H1 (cell line): ENCODE measurements around the gene MYBL2. TPM values are rescaled to one million over a fixed set of nuclear protein-coding genes. Genes with fewer than 3 reads are reported as not detected.

ENCODE experiments used
- CTCF ChIA-PET: fragments of 300-600 bp; sonication (Branson Sonifier 250); formaldehyde crosslinking; loops from one replicate; lab custom pipeline; 2021; ENCODE audit not compliant: partially characterized antibody; lab: Charles Lee
- POLR2A ChIA-PET: fragments of 300-600 bp; sonication (Branson Sonifier 250); formaldehyde crosslinking; loops from one replicate; lab custom pipeline; 2021; ENCODE audit warnings: inconsistent platforms; ENCODE audit not compliant: partially characterized antibody; lab: Charles Lee
- DNase-seq, 2 experiments: peaks; one replicate each; pipeline versions ENCODE4 v3.0.0 to v3.0.0-alpha.2; 2010 to 2022; ENCODE audit warnings: low spot score in 2 of 2, low read depth in 1 of 2, mixed read lengths in 1 of 2
- FAIRE-seq: peaks from 2 replicates; lab custom pipeline; 2011; peaks lifted over from hg19 to GRCh38; lab: Jason Lieb, UNC
- H2AFZ ChIP-seq: 2 replicates; pipeline ENCODE4 v1.8.1; 2012; ENCODE audit warnings: low read length, inconsistent platforms
- H2AK5ac ChIP-seq: 2 replicates; pipeline ENCODE4 v1.6.1; 2013; ENCODE audit warnings: low read depth, low read length
- H2BK120ac ChIP-seq: replicated peaks from 2 replicates; pipeline ENCODE3; 2013; ENCODE audit warnings: low read depth, low read length, inconsistent platforms
- H2BK12ac ChIP-seq: 2 replicates; pipeline ENCODE4 v1.6.1; 2013; ENCODE audit warnings: low read depth, low read length
- H2BK15ac ChIP-seq: 2 replicates; pipeline ENCODE4 v1.6.1; 2013; ENCODE audit warnings: low read length
- H2BK20ac ChIP-seq: 2 replicates; pipeline ENCODE4 v1.6.1; 2013; ENCODE audit warnings: low read length
- H2BK5ac ChIP-seq: 2 replicates; pipeline ENCODE4 v1.6.1; 2013; ENCODE audit warnings: low read depth, low read length
- H3K14ac ChIP-seq: 2 replicates; pipeline ENCODE4 v1.6.1; 2013; ENCODE audit warnings: inconsistent platforms; ENCODE audit not compliant: insufficient read length
- H3K18ac ChIP-seq: 2 replicates; pipeline ENCODE4 v1.6.1; 2013; ENCODE audit warnings: low read length; ENCODE audit errors: extremely low read depth
- H3K23ac ChIP-seq: 2 replicates; pipeline ENCODE4 v1.6.1; 2013; ENCODE audit warnings: inconsistent platforms; ENCODE audit not compliant: insufficient read length
- H3K23me2 ChIP-seq: 2 replicates; pipeline ENCODE4 v1.6.1; 2013; ENCODE audit warnings: low read depth, low read length
- H3K27ac ChIP-seq: 2 replicates; pipeline ENCODE4 v1.6.1; 2011; ENCODE audit warnings: low read depth, low read length, inconsistent platforms
- H3K27me3 ChIP-seq, 4 experiments: replicated peaks in 1 of 4; 1 replicate in 1 of 4; 2 replicates in 3 of 4; pipeline versions ENCODE4 v1.6.1 to v1.8.1; 2011 to 2013; ENCODE audit warnings: low read length in 3 of 4, mild to moderate bottlenecking in 3 of 4, inconsistent platforms in 2 of 4, mixed read lengths in 2 of 4, moderate library complexity in 1 of 4; ENCODE audit not compliant: control insufficient read depth in 3 of 4, insufficient read depth in 3 of 4; ENCODE audit errors: extremely low read depth in 1 of 4
- H3K36me3 ChIP-seq, 4 experiments: 2 replicates each; pipeline versions ENCODE4 v1.6.1 to v1.8.1; 2011 to 2013; ENCODE audit warnings: mild to moderate bottlenecking in 4 of 4, low read length in 3 of 4, moderate library complexity in 2 of 4, control low read depth in 1 of 4, inconsistent platforms in 1 of 4; ENCODE audit not compliant: insufficient read depth in 4 of 4, control insufficient read depth in 2 of 4
- H3K4ac ChIP-seq: replicated peaks from 2 replicates; pipeline ENCODE3; 2013; ENCODE audit warnings: low read length, low read depth, mixed read lengths, inconsistent platforms; ENCODE audit not compliant: insufficient read length
- H3K4me1 ChIP-seq, 4 experiments: replicated peaks in 1 of 4; 1 replicate in 1 of 4; 2 replicates in 3 of 4; pipeline versions ENCODE4 v1.6.1 to v1.8.1; 2011 to 2013; ENCODE audit warnings: low read length in 3 of 4, inconsistent platforms in 2 of 4, mixed read lengths in 1 of 4; ENCODE audit not compliant: insufficient read depth in 4 of 4, control insufficient read depth in 3 of 4
- H3K4me2 ChIP-seq, 2 experiments: 2 replicates each; pipeline versions ENCODE4 v1.6.1 to v1.8.1; 2011 to 2013; ENCODE audit warnings: low read depth in 2 of 2, low read length in 2 of 2, control low read depth in 1 of 2, inconsistent platforms in 1 of 2, mild to moderate bottlenecking in 1 of 2; ENCODE audit not compliant: insufficient read depth in 1 of 2
- H3K4me3 ChIP-seq, 4 experiments: fragments of 200-600, 300-600 bp in 1 of 4; sonication (generic), shearing (Covaris generic), sonication (Bioruptor Twin) in 1 of 4; 2 replicates each; pipeline versions ENCODE4 v1.5.1 to v1.8.1; 2011 to 2016; ENCODE audit warnings: low read length in 4 of 4, low read depth in 3 of 4, control low read depth in 2 of 4, inconsistent platforms in 2 of 4, mild to moderate bottlenecking in 2 of 4, mixed read lengths in 1 of 4, moderate library complexity in 1 of 4; ENCODE audit not compliant: insufficient read depth in 2 of 4; ENCODE audit errors: extremely low read depth in 1 of 4
- H3K56ac ChIP-seq: replicated peaks from 2 replicates; pipeline ENCODE3; 2013; ENCODE audit warnings: low read depth, mild to moderate bottlenecking, mixed read lengths, low read length, inconsistent platforms; ENCODE audit not compliant: insufficient read length
- H3K79me1 ChIP-seq: 2 replicates; pipeline ENCODE4 v1.6.1; 2013; ENCODE audit warnings: low read depth, low read length, control low read depth
- H3K79me2 ChIP-seq, 2 experiments: 2 replicates each; pipeline versions ENCODE4 v1.6.1 to v1.8.1; 2012 to 2013; ENCODE audit warnings: low read length in 2 of 2, mild to moderate bottlenecking in 2 of 2, inconsistent platforms in 1 of 2; ENCODE audit not compliant: insufficient read depth in 2 of 2, control insufficient read depth in 1 of 2
- H3K9ac ChIP-seq, 4 experiments: replicated peaks in 1 of 4; 1 replicate in 1 of 4; 2 replicates in 3 of 4; pipeline versions ENCODE4 v1.6.1 to v1.8.1; 2011 to 2013; ENCODE audit warnings: low read depth in 3 of 4, low read length in 3 of 4, control low read depth in 2 of 4, mild to moderate bottlenecking in 2 of 4, moderate library complexity in 2 of 4, inconsistent platforms in 1 of 4; ENCODE audit errors: extremely low read depth in 1 of 4
- H3K9me3 ChIP-seq, 2 experiments: 2 replicates each; pipeline versions ENCODE4 v1.6.1 to v1.8.1; 2012 to 2013; ENCODE audit warnings: mild to moderate bottlenecking in 2 of 2, moderate library complexity in 2 of 2, control low read depth in 1 of 2, inconsistent platforms in 1 of 2, low read depth in 1 of 2, low read length in 1 of 2, mixed read lengths in 1 of 2; ENCODE audit not compliant: insufficient read depth in 2 of 2
- H4K20me1 ChIP-seq, 2 experiments: replicated peaks in 1 of 2; 2 replicates each; pipeline versions ENCODE3 to v1.8.1; 2011 to 2013; ENCODE audit warnings: inconsistent platforms in 2 of 2, low read length in 2 of 2, mild to moderate bottlenecking in 1 of 2; ENCODE audit not compliant: insufficient read depth in 2 of 2, control insufficient read depth in 1 of 2
- H4K5ac ChIP-seq: 2 replicates; pipeline ENCODE4 v1.6.1; 2013; ENCODE audit warnings: low read length, low read depth, mixed read lengths, inconsistent platforms; ENCODE audit not compliant: insufficient read length
- H4K8ac ChIP-seq: 2 replicates; pipeline ENCODE4 v1.8.0; 2013; ENCODE audit warnings: mild to moderate bottlenecking, moderate library complexity, low read length, inconsistent platforms; ENCODE audit not compliant: insufficient read depth; ENCODE audit errors: extremely low read depth
- H4K91ac ChIP-seq: replicated peaks from 2 replicates; pipeline ENCODE3; 2013; ENCODE audit warnings: low read length, mixed read lengths, inconsistent platforms; ENCODE audit not compliant: insufficient read length
- CBX5 ChIP-seq: fragments of 300-800, 300-1000 bp; sonication (generic); IDR thresholded peaks from 2 replicates; pipeline ENCODE4 v1.7.1; 2016; ENCODE audit warnings: antibody characterized with exemption, low read length, low read depth
- E2F6 ChIP-seq: IDR thresholded peaks from 2 replicates; pipeline ENCODE4 v1.6.1; 2012; ENCODE audit warnings: inconsistent platforms
- FOSL1 ChIP-seq: IDR thresholded peaks from 2 replicates; pipeline ENCODE4 v1.6.1; 2011; ENCODE audit warnings: mild to moderate bottlenecking, low read depth, low read length, moderate library complexity; ENCODE audit not compliant: insufficient read depth
- JUND ChIP-seq: IDR thresholded peaks from 2 replicates; pipeline ENCODE4 v1.6.1; 2011; ENCODE audit warnings: mild to moderate bottlenecking, improper control_type of control experiment, low read length
- NRF1 ChIP-seq: IDR thresholded peaks from 2 replicates; pipeline ENCODE4 v1.6.1; 2011; ENCODE audit warnings: mild to moderate bottlenecking, low read depth, low read length, improper control_type of control experiment
- POLR2AphosphoS5 ChIP-seq: IDR thresholded peaks from 2 replicates; pipeline ENCODE4 v1.6.1; 2011; ENCODE audit warnings: low read depth, low read length
- POU5F1 ChIP-seq: IDR thresholded peaks from 2 replicates; pipeline ENCODE4 v1.6.1; 2011; ENCODE audit warnings: low read depth, mild to moderate bottlenecking, low read length, moderate library complexity
- RAD21 ChIP-seq, 2 experiments: IDR thresholded peaks in 1 of 2; conservative IDR thresholded peaks in 1 of 2; 2 replicates each; pipeline ENCODE4 v1.6.1; 2011; ENCODE audit warnings: low read depth in 2 of 2, low read length in 2 of 2, improper control_type of control experiment in 1 of 2, inconsistent platforms in 1 of 2, mild to moderate bottlenecking in 1 of 2, moderate library complexity in 1 of 2
- SP1 ChIP-seq: IDR thresholded peaks from 2 replicates; pipeline ENCODE4 v1.6.1; 2011; ENCODE audit warnings: low read depth, low read length
- TBP ChIP-seq: IDR thresholded peaks from 2 replicates; pipeline ENCODE4 v1.6.1; 2011; ENCODE audit warnings: low read depth, low read length, improper control_type of control experiment
- USF2 ChIP-seq: IDR thresholded peaks from 2 replicates; pipeline ENCODE4 v1.6.1; 2011; ENCODE audit warnings: low read length, improper control_type of control experiment
- WGBS, 2 experiments: shearing (Covaris generic) in 1 of 2; methylation state at CpG; one replicate each; pipeline versions ENCODE4 v1.1.6 to v1.1.7; 2013 to 2015; ENCODE audit warnings: low lambda C conversion rate in 2 of 2, mixed read lengths in 2 of 2, inconsistent platforms in 1 of 2, low coverage in 1 of 2, missing lambda C conversion rate in 1 of 2; ENCODE audit not compliant: insufficient replicate concordance in 2 of 2, insufficient coverage in 1 of 2, insufficient read length in 1 of 2; ENCODE audit errors: extremely low coverage in 1 of 2, missing lambda C conversion rate in 1 of 2; 5-methylcytosine and 5-hydroxymethylcytosine counted together
- polyA plus RNA-seq, 7 experiments: library from polyadenylated mRNA; depleted of rRNA in 3 of 7; stranded (reverse) in 5 of 7; unstranded in 2 of 7; fragments of >200 nt in 5 of 7; fragments of 200-250 nt in 2 of 7; gene quantifications; 1 replicate in 5 of 7; 2 replicates in 1 of 7; 4 replicates in 1 of 7; pipeline versions ENCODE4 v1.2.1 to v1.2.3, GENCODE V29; 2011 to 2013; ENCODE audit warnings: missing spikeins in 2 of 7, mixed read lengths in 2 of 7
- total RNA-seq: library from RNA; stranded (reverse); fragmentation: NEBNext Ultra II Directional; extraction: Animal tissue kit (Norgen Biotek cat#: 25700); gene quantifications from 2 replicates; pipeline ENCODE4 v1.2.1, GENCODE V29; 2021

Gene MYBL2
- total and polyA plus RNA-seq, 2 of the 8 experiments (the other 6 are each of a cell fraction or from before 2014, with no cell fraction given): 75.3 to 207 TPM

GRCh38 chr20:43717616-43717995 lies 50.7 kb downstream of the MYBL2 start:
- H4K91ac ChIP-seq: no peak overlapping the region
- H3K14ac ChIP-seq: no peak overlapping the region
- no peaks in the 10 kb centered on the region for H3K79me1 ChIP-seq
- H3K9ac ChIP-seq: no peak overlapping the region; a peak in 1 of 7 replicates
- no peak overlapping the region for H2BK120ac ChIP-seq
- FAIRE-seq (no peak), DNase-seq (no peak)
- H3K56ac ChIP-seq: no peak overlapping the region
- H2BK15ac ChIP-seq: no peak overlapping the region
- no peaks in the 10 kb centered on the region for H3K9me3 ChIP-seq
- H3K18ac ChIP-seq: no peak overlapping the region
- ChIA-PET POLR2A (interaction anchor here (0.6 to 1.7 kb wide), 4 partner anchors 11 to 490 kb away, joined by 3 to 8 read pairs (median 6); partner anchors contain the start of gene SRSF6), CTCF (interaction anchor here (0.5 to 1.1 kb wide), 4 partner anchors 11 to 1617 kb away, joined by 3 to 5 read pairs (median 4); no protein-coding TSS in a partner anchor)
- no peak overlapping the region for H3K23ac ChIP-seq
- no peaks in the 10 kb centered on the region; a peak in 1 of 7 replicates for H3K27me3 ChIP-seq
- H2BK20ac ChIP-seq: no peak overlapping the region
- H3K4me3 ChIP-seq: no peak overlapping the region
- H2AFZ ChIP-seq: no peak overlapping the region
- H3K23me2 ChIP-seq: 0 out of 2 replicates have a peak, but pooled peaks cover 2% of the 10 kb centered on the region
- H3K4me2 ChIP-seq: no peak overlapping the region
- H2AK5ac ChIP-seq: no peak overlapping the region
- no peaks in the 10 kb centered on the region; a peak in 1 of 4 replicates for H3K79me2 ChIP-seq
- H4K8ac ChIP-seq: no peak overlapping the region; the same call in 1 of the 2 replicates
- no peak overlapping the region for H3K4ac ChIP-seq
- peaks cover 0 to 12% (median 2%) of the 10 kb centered on the region in 4 experiments; a peak in 3 of 7 replicates for H3K4me1 ChIP-seq
- WGBS, 2 experiments: 85% methylated on average over 4 of the region's 4 CpGs; no CpG with 5 or more reads in 1 of the 2 experiments
- no peak for TF ChIP-seq TBP
- no peak for TF ChIP-seq USF2
- no peak for TF ChIP-seq FOSL1
- TF ChIP-seq E2F6: no peak
- TF ChIP-seq RAD21 (IDR thresholded peaks at IDR 0.05 in 1 of 2, conservative IDR thresholded peaks at IDR 0.05 in 1 of 2; ENCODE audit: low read depth in 2 of 2, low read length in 2 of 2): no peak
- TF ChIP-seq CBX5: no peak
- no peak for TF ChIP-seq POLR2AphosphoS5
- TF ChIP-seq SP1: no peak
- TF ChIP-seq JUND: no peak
- no peak for TF ChIP-seq POU5F1
- no peak for TF ChIP-seq NRF1
- TF ChIP-seq, all 59 proteins: peak for 0
- Histone ChIP-seq H4K5ac (no peak overlapping the region), H2BK5ac (no peak overlapping the region), H2BK12ac (no peak overlapping the region), H4K20me1 (peaks cover 1 to 2% of the 10 kb centered on the region in 2 experiments), H3K27ac (no peak overlapping the region), H3K36me3 (peaks cover 12 to 18% (median 14%) of the 10 kb centered on the region in 4 experiments; a peak in 6 of 8 replicates)
